ENCODE results near the gene ZFYVE26.

DNA sequence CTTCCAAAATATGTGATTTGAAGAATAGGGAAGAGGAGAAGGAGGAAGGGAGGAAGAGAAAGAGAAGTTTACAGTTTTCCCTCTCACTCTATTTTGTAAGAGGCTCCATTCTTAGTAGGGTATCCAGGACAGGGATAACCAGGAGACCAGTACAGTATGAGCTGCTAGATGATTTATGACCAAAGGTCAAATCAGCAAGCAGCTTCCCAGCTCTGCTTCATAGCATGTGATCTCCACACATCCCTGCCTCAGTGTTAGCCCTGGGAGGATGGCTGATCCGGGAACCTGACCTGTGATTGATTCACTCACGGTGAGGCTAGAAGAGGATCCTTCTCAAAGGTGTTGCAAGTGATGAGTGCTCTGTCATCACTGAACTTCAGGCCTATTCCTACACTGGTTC, 98.1 kb downstream of the ZFYVE26 start:
- TF ChIP-seq, protein P1, sequence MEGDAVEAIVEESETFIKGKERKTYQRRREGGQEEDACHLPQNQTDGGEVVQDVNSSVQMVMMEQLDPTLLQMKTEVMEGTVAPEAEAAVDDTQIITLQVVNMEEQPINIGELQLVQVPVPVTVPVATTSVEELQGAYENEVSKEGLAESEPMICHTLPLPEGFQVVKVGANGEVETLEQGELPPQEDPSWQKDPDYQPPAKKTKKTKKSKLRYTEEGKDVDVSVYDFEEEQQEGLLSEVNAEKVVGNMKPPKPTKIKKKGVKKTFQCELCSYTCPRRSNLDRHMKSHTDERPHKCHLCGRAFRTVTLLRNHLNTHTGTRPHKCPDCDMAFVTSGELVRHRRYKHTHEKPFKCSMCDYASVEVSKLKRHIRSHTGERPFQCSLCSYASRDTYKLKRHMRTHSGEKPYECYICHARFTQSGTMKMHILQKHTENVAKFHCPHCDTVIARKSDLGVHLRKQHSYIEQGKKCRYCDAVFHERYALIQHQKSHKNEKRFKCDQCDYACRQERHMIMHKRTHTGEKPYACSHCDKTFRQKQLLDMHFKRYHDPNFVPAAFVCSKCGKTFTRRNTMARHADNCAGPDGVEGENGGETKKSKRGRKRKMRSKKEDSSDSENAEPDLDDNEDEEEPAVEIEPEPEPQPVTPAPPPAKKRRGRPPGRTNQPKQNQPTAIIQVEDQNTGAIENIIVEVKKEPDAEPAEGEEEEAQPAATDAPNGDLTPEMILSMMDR (IDR thresholded peaks at IDR 0.05) = no peak
- no peak for TF ChIP-seq EZH2phosphoT487 (IDR thresholded peaks at IDR 0.05)
